Ovary (tissue), 3 donors: ENCODE results near the gene LRRC75A.

Experiments used
- CTCF ChIP-seq, 3 donors: fragments of 450-650 bp in 2 of 3; fragments of 200-600 bp in 1 of 3; IDR thresholded peaks; one replicate each; pipeline versions ENCODE4 v1.5.1 to v1.8.0; 2016 to 2022; ENCODE audit warnings: antibody characterized with exemption in 3 of 3, mild to moderate bottlenecking in 1 of 3
- POLR2A ChIP-seq: fragments of 450-650 bp; IDR thresholded peaks from one replicate; pipeline ENCODE4 v1.6.1; 2017; ENCODE audit warnings: antibody characterized with exemption, mild to moderate bottlenecking, moderate library complexity
- donor health status: DM: no; HTN: no; CAD: no.

- TF ChIP-seq CTCF (IDR thresholded peaks at IDR 0.05) (no peak), POLR2A (no peak)
Measured at GRCh38 chr17:16439303-16439791, 52.6 kb downstream of the LRRC75A start.
